GM23338 (cell line): ENCODE data around the gene MESP1. TPM values are rescaled to one million over a fixed set of nuclear protein-coding genes. Genes with fewer than 3 reads are reported as not detected.

Experiments used
- ATAC-seq: fragments of 200-7000 bp; cut with Tn5 transposase; 3 replicates; pipeline ENCODE4 v1.9.1; 2020
- DNase-seq: peaks from one replicate; pipeline ENCODE4 v3.0.0-alpha.2; 2015; ENCODE audit warnings: low spot score
- H2AFZ ChIP-seq: fragments of 200-600 bp; sonication (generic); 2 replicates; pipeline ENCODE4 v1.8.0; 2016; ENCODE audit warnings: antibody characterized with exemption, mild to moderate bottlenecking, moderate library complexity
- H3F3A ChIP-seq: fragments of 200-600 bp; sonication (generic); replicated peaks from 2 replicates; pipeline ENCODE4 v1.8.0; 2017; ENCODE audit warnings: antibody characterized with exemption, mixed run types, low read depth
- H3K27ac ChIP-seq: fragments of 200-600 bp; sonication (generic); 2 replicates; pipeline ENCODE4 v1.6.1; 2016; ENCODE audit warnings: low read depth
- H3K27me3 ChIP-seq: fragments of 200-600 bp; sonication (generic); 2 replicates; pipeline ENCODE4 v1.8.0; 2016; ENCODE audit warnings: mild to moderate bottlenecking, mixed run types, moderate library complexity; ENCODE audit not compliant: insufficient read depth
- H3K36me3 ChIP-seq: fragments of 200-600 bp; sonication (generic); 2 replicates; pipeline ENCODE4 v1.8.0; 2016; ENCODE audit warnings: mild to moderate bottlenecking; ENCODE audit not compliant: insufficient read depth
- H3K4me1 ChIP-seq: fragments of 200-600 bp; sonication (generic); 2 replicates; pipeline ENCODE4 v1.8.0; 2016; ENCODE audit warnings: mild to moderate bottlenecking, moderate library complexity; ENCODE audit not compliant: insufficient read depth
- H3K4me2 ChIP-seq: fragments of 200-600 bp; sonication (generic); 2 replicates; pipeline ENCODE4 v1.7.1; 2017; ENCODE audit warnings: mixed run types
- H3K4me3 ChIP-seq: fragments of 200-600 bp; sonication (generic); 2 replicates; pipeline ENCODE4 v1.6.1; 2016; ENCODE audit warnings: mixed run types
- H3K79me2 ChIP-seq: fragments of 200-600 bp; sonication (generic); replicated peaks from 2 replicates; pipeline ENCODE4 v1.8.0; 2017; ENCODE audit warnings: mild to moderate bottlenecking; ENCODE audit not compliant: insufficient read depth
- H3K9me2 ChIP-seq: fragments of 200-600 bp; sonication (generic); 2 replicates; pipeline ENCODE4 v1.8.0; 2017; ENCODE audit not compliant: insufficient read depth
- H4K20me1 ChIP-seq: fragments of 200-600 bp; sonication (generic); replicated peaks from 2 replicates; pipeline ENCODE4 v1.8.0; 2017; ENCODE audit warnings: mild to moderate bottlenecking; ENCODE audit not compliant: insufficient read depth
- H3K27ac Mint-ChIP-seq: 2 replicates; pipeline ENCODE4 v1.8.0; 2020; ENCODE audit warnings: inconsistent platforms, mild to moderate bottlenecking, moderate library complexity, mixed read lengths
- H3K27me3 Mint-ChIP-seq: 3 replicates; pipeline ENCODE4 v1.8.0; 2022; ENCODE audit warnings: low read depth, mild to moderate bottlenecking, moderate library complexity, mixed read lengths, inconsistent platforms; ENCODE audit not compliant: insufficient read depth, poor library complexity
- H3K36me3 Mint-ChIP-seq: 3 replicates; pipeline ENCODE4 v1.8.0; 2021; ENCODE audit warnings: low read depth, mild to moderate bottlenecking, inconsistent platforms, moderate library complexity, mixed read lengths
- H3K4me1 Mint-ChIP-seq: 3 replicates; pipeline ENCODE4 v1.8.0; 2020; ENCODE audit warnings: mild to moderate bottlenecking, inconsistent platforms, mixed read lengths
- H3K4me3 Mint-ChIP-seq: 3 replicates; pipeline ENCODE4 v1.8.0; 2021; ENCODE audit warnings: moderate library complexity, mild to moderate bottlenecking, inconsistent platforms, mixed read lengths
- H3K9me3 Mint-ChIP-seq: 3 replicates; pipeline ENCODE4 v1.8.0; 2020; ENCODE audit warnings: moderate library complexity, mild to moderate bottlenecking, inconsistent platforms, mixed read lengths
- CREB1 ChIP-seq: fragments of 250-450 bp; sonication (Bioruptor Pico); IDR thresholded peaks from 2 replicates; pipeline ENCODE4 v1.5.0; 2020; ENCODE audit warnings: low read depth, mild to moderate bottlenecking, moderate library complexity
- CTCF ChIP-seq, 2 experiments: fragments of 200-600 bp in 1 of 2; sonication (generic) in 1 of 2; conservative IDR thresholded peaks; 2 replicates each; pipeline versions ENCODE4 v1.5.1 to v1.6.1; 2016 to 2017; ENCODE audit warnings: antibody characterized with exemption in 2 of 2, low read depth in 2 of 2, mild to moderate bottlenecking in 2 of 2, moderate library complexity in 1 of 2
- ETS1 ChIP-seq: IDR thresholded peaks from 2 replicates; pipeline ENCODE4 v1.6.1; 2016; ENCODE audit warnings: antibody characterized with exemption
- EZH2 ChIP-seq: fragments of 200-600 bp; sonication (generic); IDR thresholded peaks from one replicate; pipeline ENCODE4 v1.8.0; 2017; ENCODE audit warnings: antibody characterized with exemption, mild to moderate bottlenecking, low read depth; ENCODE audit not compliant: unreplicated experiment
- EZH2phosphoT487 ChIP-seq: fragments of 200-600 bp; sonication (generic); IDR thresholded peaks from one replicate; pipeline ENCODE4 v1.8.1; 2018; ENCODE audit warnings: antibody characterized with exemption; ENCODE audit not compliant: unreplicated experiment
- NANOG ChIP-seq: IDR thresholded peaks from 2 replicates; pipeline ENCODE4 v1.6.1; 2016; ENCODE audit warnings: antibody characterized with exemption, borderline replicate concordance
- POLR2AphosphoS5 ChIP-seq: IDR thresholded peaks from 2 replicates; pipeline ENCODE4 v1.6.1; 2016; ENCODE audit warnings: antibody characterized with exemption, low read depth
- REST ChIP-seq: IDR thresholded peaks from one replicate; pipeline ENCODE4 v1.6.1; 2018; ENCODE audit warnings: antibody characterized with exemption; ENCODE audit not compliant: unreplicated experiment
- STAT1 ChIP-seq: IDR thresholded peaks from one replicate; pipeline ENCODE4 v1.6.1; 2016; ENCODE audit warnings: antibody characterized with exemption; ENCODE audit not compliant: unreplicated experiment
- ZNF462 ChIP-seq: fragments of 250-450 bp; sonication (Bioruptor Pico); IDR thresholded peaks from 2 replicates; pipeline ENCODE4 v1.5.0; 2020; ENCODE audit warnings: mild to moderate bottlenecking, moderate library complexity
- polyA plus RNA-seq: library from polyadenylated mRNA; unstranded; fragments of >200 nt; fragmentation: Nextera tagmentation; extraction: Ambion mirVana; gene quantifications from 2 replicates; pipeline ENCODE4 v1.2.1, GENCODE V29; 2016
- total RNA-seq: library from RNA; depleted of rRNA; stranded (reverse); fragments of >200 nt; shearing (Covaris generic); gene quantifications from 2 replicates; pipeline ENCODE4 v1.2.3, GENCODE V29; 2014

MESP1 gene
- total and polyA plus RNA-seq, 2 experiments from 2014 or later = 0.21 to 0.91 TPM

GRCh38 chr15:89799011-89799911, 48.2 kb upstream of the MESP1 start:
- Mint-ChIP-seq H3K9me3 (no peaks in the 10 kb centered on the region), H3K27me3 (peaks cover 13% of the 10 kb centered on the region), H3K4me1 (peaks cover 5% of the 10 kb centered on the region; the same call in 2 of the 3 replicates), H3K36me3 (no peaks in the 10 kb centered on the region), H3K4me3 (no peak overlapping the region), H3K27ac (no peak overlapping the region)
- Histone ChIP-seq H3K79me2 (no peaks in the 10 kb centered on the region), H3F3A (no peaks in the 10 kb centered on the region), H3K4me3 (no peak overlapping the region), H3K27ac (no peak overlapping the region), H3K9me2 (no peaks in the 10 kb centered on the region), H3K27me3 (no peaks in the 10 kb centered on the region), H3K4me1 (no peaks in the 10 kb centered on the region), H3K4me2 (no peak overlapping the region), H2AFZ (no peak overlapping the region), H4K20me1 (no peaks in the 10 kb centered on the region), H3K36me3 (no peaks in the 10 kb centered on the region)
- DNase-seq (no peak), ATAC-seq (no peak)
- TF ChIP-seq NANOG = no peak
- TF ChIP-seq ZNF462 = no peak
- TF ChIP-seq EZH2 = no peak
- no peak for TF ChIP-seq EZH2phosphoT487
- no peak for TF ChIP-seq STAT1
- TF ChIP-seq CREB1 (CRISPR knock-in tag) = no peak
- no peak for TF ChIP-seq ETS1
- no peak for TF ChIP-seq CTCF (conservative IDR thresholded peaks at IDR 0.05; ENCODE audit: low read depth in 2 of 2)
- no peak for TF ChIP-seq REST
- TF ChIP-seq POLR2AphosphoS5 = no peak
